ENCODE results near the gene IGFBP6.
"Not testable (repeated sequence)": the region's sequence is repeated elsewhere in the genome, so short reads cannot be mapped to it uniquely, and the experiment has no call there.

IGFBP6 gene

GRCh38 chr12:53091756-53092155 is 5.7 kb upstream of the IGFBP6 start:
- no peak overlapping the region for H3K27ac Mint-ChIP-seq
- ATAC-seq (replicated peaks) = no peak
- no peaks in the 10 kb centered on the region for H3K9me3 Mint-ChIP-seq
- no peak overlapping the region for H3K4me3 Mint-ChIP-seq
- no peak for DNase-seq
- peaks cover 0 to 3% of the 10 kb centered on the region in 2 donors for H3K4me1 Mint-ChIP-seq (ENCODE audit: low read depth in 2 of 2)
- H3K27me3 Mint-ChIP-seq = peaks cover 5 to 20% of the 10 kb centered on the region in 2 donors
- H3K36me3 Mint-ChIP-seq (ENCODE audit: insufficient read depth) = no peaks in the 10 kb centered on the region

DNA sequence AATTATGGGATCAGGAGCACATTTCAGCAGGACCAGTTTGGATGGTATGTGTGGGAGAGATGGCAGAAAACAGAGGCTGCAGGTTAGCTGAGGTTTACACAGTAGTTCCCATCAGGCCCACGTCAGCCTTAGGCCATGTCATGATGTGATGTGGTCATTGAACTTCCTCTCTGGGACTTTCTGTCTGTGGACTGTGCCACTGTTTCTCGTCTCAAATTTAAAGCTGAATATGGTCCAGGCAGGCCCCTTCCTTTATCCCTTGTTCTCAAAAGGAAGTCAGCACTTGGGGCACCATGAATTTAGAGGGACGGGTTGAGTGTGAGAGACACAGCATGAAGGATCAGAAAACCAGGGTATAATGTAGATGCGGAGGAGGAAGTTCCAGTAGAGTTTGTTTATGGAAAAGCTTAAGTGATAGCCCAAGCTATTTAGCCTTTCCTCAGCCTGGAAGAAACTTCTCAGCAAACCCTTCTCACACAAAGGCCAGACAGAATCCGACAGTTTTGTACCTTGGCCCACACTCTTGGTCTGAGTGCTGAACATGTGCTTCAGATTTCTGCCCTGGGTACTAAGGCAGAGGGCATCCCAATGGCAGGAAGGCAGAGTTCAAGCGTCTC is 3.6 kb upstream of the IGFBP6 start:
- ATAC-seq (replicated peaks) (no peak), DNase-seq (no peak)
- Mint-ChIP-seq H3K4me1 (ENCODE audit: low read depth in 2 of 2) (peaks cover 16% of the 10 kb centered on the region in 2 donors), H3K9me3 (no peaks in the 10 kb centered on the region), H3K27me3 (peaks cover 0 to 7% of the 10 kb centered on the region in 2 donors), H3K4me3 (no peak overlapping the region), H3K36me3 (ENCODE audit: insufficient read depth) (no peaks in the 10 kb centered on the region), H3K27ac (peak overlapping the region in 1 of 2 donors; percentile 67)

- ATAC-seq (replicated peaks) (no peak), DNase-seq (no peak)
- H3K36me3 Mint-ChIP-seq (ENCODE audit: insufficient read depth) = no peaks in the 10 kb centered on the region
- peaks cover 0 to 7% of the 10 kb centered on the region in 2 donors for H3K27me3 Mint-ChIP-seq
- peaks cover 21% of the 10 kb centered on the region in 2 donors for H3K4me1 Mint-ChIP-seq (ENCODE audit: low read depth in 2 of 2)
- H3K4me3 Mint-ChIP-seq = no peak overlapping the region
- peak overlapping the region in 1 of 2 donors; percentile 67 for H3K27ac Mint-ChIP-seq
- no peaks in the 10 kb centered on the region for H3K9me3 Mint-ChIP-seq
Observed at GRCh38 chr12:53094394-53094787, 3.1 kb upstream of the IGFBP6 start.

- H3K36me3 Mint-ChIP-seq (ENCODE audit: insufficient read depth); H3K4me3 Mint-ChIP-seq; DNase-seq; ATAC-seq (replicated peaks); H3K27me3 Mint-ChIP-seq; H3K9me3 Mint-ChIP-seq; H3K27ac Mint-ChIP-seq: not testable (repeated sequence)
- peaks cover 22% of the 10 kb centered on the region in 2 donors for H3K4me1 Mint-ChIP-seq (ENCODE audit: low read depth in 2 of 2)
Observed at GRCh38 chr12:53094796-53095595, 2.5 kb upstream of the IGFBP6 start.

GRCh38 chr12:53095596-53095895 is 1.9 kb upstream of the IGFBP6 start:
- not testable (repeated sequence) for DNase-seq; ATAC-seq (replicated peaks); H3K36me3 Mint-ChIP-seq (ENCODE audit: insufficient read depth); H3K9me3 Mint-ChIP-seq; H3K4me3 Mint-ChIP-seq; H3K27ac Mint-ChIP-seq; H3K27me3 Mint-ChIP-seq
- H3K4me1 Mint-ChIP-seq (ENCODE audit: low read depth in 2 of 2) = peaks cover 22 to 25% of the 10 kb centered on the region in 2 donors

- no peaks in the 10 kb centered on the region for H3K36me3 Mint-ChIP-seq (ENCODE audit: insufficient read depth)
- peaks cover 23 to 25% of the 10 kb centered on the region in 2 donors for H3K4me1 Mint-ChIP-seq (ENCODE audit: low read depth in 2 of 2)
- ATAC-seq (replicated peaks) = no peak
- peak overlapping the region; percentile 76 to 82 for H3K4me3 Mint-ChIP-seq
- peaks cover 0 to 7% of the 10 kb centered on the region in 2 donors for H3K27me3 Mint-ChIP-seq
- H3K9me3 Mint-ChIP-seq = no peaks in the 10 kb centered on the region
- no peak for DNase-seq
- H3K27ac Mint-ChIP-seq = no peak overlapping the region
Observed at GRCh38 chr12:53096089-53096741, 1.3 kb upstream of the IGFBP6 start.

- peaks cover 0 to 7% of the 10 kb centered on the region in 2 donors for H3K27me3 Mint-ChIP-seq
- no peak for ATAC-seq (replicated peaks)
- no peak for DNase-seq
- H3K4me3 Mint-ChIP-seq = peak overlapping the region; percentile 76 to 82
- H3K9me3 Mint-ChIP-seq = no peaks in the 10 kb centered on the region
- H3K36me3 Mint-ChIP-seq (ENCODE audit: insufficient read depth) = no peaks in the 10 kb centered on the region
- H3K27ac Mint-ChIP-seq = peak overlapping the region; percentile 56 to 76
- peaks cover 25% of the 10 kb centered on the region in 2 donors for H3K4me1 Mint-ChIP-seq (ENCODE audit: low read depth in 2 of 2)
Observed at GRCh38 chr12:53096759-53097158, 708 bp upstream of the IGFBP6 start.

DNA sequence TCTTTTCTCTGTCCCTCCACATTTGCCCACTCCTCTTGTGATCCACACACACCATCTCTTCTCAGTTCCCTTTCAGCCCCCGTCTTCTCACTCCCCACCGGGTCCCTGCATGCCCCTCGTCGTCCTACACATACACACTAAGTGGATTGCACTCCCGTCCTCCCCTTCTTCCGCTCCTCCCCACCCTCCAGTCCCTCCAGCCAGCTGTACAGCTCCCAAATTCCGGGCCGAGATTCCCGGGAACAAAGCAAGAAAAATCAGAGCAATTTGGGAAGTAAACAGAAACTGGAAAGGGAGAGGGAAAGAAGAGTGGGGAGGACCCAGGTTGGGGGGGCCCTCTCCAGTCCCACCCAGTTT is 282 bp upstream of the IGFBP6 start:
- Mint-ChIP-seq H3K36me3 (ENCODE audit: insufficient read depth) (no peaks in the 10 kb centered on the region), H3K9me3 (no peaks in the 10 kb centered on the region), H3K27me3 (peaks cover 0 to 7% of the 10 kb centered on the region in 2 donors), H3K27ac (peak overlapping the region; percentile 56 to 76), H3K4me3 (peak overlapping the region; percentile 76 to 82), H3K4me1 (ENCODE audit: low read depth in 2 of 2) (peaks cover 27 to 28% of the 10 kb centered on the region in 2 donors)
- DNase-seq (no peak), ATAC-seq (replicated peaks) (no peak)

DNA sequence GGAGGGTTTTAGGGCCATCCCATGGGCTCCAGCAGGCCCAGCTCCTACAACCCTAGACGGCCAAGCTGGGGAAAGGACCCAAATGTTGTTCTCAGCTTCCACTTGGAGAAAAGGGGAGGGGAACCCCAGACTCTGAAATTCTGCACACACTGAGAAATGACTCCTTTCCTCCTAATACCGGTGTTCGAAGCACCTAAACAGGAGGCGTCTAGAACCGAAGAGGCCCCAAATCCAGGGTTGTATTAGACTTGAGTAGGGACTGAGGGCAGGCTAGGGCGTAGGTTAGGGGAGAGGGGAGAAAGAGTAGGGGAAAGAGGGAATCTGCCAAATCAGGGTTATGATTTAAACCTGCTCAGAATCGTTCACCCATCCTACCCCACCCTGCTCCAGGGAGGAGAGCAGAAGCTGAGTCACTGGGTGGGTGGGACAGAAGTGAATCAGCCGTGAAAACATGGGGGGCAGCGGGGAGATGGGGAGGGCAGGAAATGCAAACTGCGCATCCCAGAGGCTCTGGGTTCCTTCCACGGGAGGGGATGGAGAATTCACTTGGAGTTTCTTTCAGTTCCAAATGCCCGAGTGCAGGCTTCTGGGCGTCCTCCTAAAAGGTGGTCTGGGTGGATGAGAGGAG is 1.0 kb downstream of the IGFBP6 start:
- no peak for ATAC-seq (replicated peaks)
- H3K27me3 Mint-ChIP-seq = no peaks in the 10 kb centered on the region
- no peaks in the 10 kb centered on the region for H3K9me3 Mint-ChIP-seq
- peak overlapping the region; percentile 76 to 82 for H3K4me3 Mint-ChIP-seq
- H3K36me3 Mint-ChIP-seq (ENCODE audit: insufficient read depth) = no peaks in the 10 kb centered on the region
- H3K27ac Mint-ChIP-seq = peak overlapping the region; percentile 72 to 88
- DNase-seq = no peak
- peaks cover 39 to 40% of the 10 kb centered on the region in 2 donors for H3K4me1 Mint-ChIP-seq (ENCODE audit: low read depth in 2 of 2)

DNA sequence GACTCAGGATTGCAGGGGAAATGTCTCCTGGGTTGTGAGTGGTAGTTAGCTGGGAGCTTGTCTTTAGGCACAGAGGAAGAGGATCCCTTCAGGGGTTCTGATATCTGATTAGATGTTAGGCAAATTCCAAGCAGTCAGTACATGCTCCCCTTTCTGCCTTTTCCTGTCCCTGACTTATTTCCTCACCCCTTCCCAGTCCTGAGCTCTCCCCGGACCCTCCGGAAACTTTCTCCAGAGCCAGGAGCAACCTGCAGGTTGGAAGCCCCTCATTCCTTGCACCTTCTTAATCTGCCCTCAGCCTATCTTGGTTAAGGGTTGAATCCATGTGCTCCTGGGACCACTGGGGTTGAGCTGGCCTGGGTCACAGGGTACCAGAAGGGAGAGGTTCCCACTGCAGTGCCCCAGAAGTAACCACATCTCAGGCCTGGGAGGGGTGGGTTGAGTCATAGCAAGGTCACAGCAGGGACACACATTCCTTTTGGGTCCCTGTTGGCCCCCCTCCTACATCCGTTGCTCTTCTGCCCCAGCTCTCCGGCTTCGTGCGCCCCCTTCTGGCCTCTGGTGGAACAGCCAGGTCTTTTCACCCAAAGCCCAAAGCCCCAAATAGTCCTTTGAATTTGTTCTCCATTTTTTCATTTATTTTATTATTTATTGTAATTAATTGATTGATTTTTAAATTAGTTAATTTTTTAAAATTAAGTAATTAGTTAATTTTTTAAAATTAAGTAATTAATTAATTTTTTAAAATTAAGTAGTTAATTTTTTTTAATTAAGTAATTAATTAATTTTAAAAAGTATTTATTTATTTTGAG is 1.8 kb downstream of the IGFBP6 start:
- Mint-ChIP-seq H3K4me1 (ENCODE audit: low read depth in 2 of 2) (peaks cover 45 to 46% of the 10 kb centered on the region in 2 donors), H3K27me3 (no peaks in the 10 kb centered on the region), H3K9me3 (no peaks in the 10 kb centered on the region), H3K36me3 (ENCODE audit: insufficient read depth) (peaks cover 3% of the 10 kb centered on the region), H3K27ac (peak overlapping the region; percentile 72 to 88), H3K4me3 (peak overlapping the region; percentile 76 to 82)
- peak; percentile 58 for ATAC-seq (replicated peaks)
- DNase-seq = peak; percentile 89 to 90 (median 90)

- Mint-ChIP-seq H3K27me3 (no peaks in the 10 kb centered on the region), H3K4me3 (no peak overlapping the region), H3K9me3 (no peaks in the 10 kb centered on the region), H3K4me1 (ENCODE audit: low read depth in 2 of 2) (peaks cover 50 to 51% of the 10 kb centered on the region in 2 donors), H3K36me3 (ENCODE audit: insufficient read depth) (peaks cover 3% of the 10 kb centered on the region), H3K27ac (no peak overlapping the region)
- ATAC-seq (replicated peaks) (no peak), DNase-seq (no peak)
Observed at GRCh38 chr12:53100466-53101151, 3.1 kb downstream of the IGFBP6 start.

GRCh38 chr12:53101266-53101665 is 3.8 kb downstream of the IGFBP6 start:
- H3K36me3 Mint-ChIP-seq (ENCODE audit: insufficient read depth) = peaks cover 3% of the 10 kb centered on the region
- H3K27me3 Mint-ChIP-seq = no peaks in the 10 kb centered on the region
- H3K27ac Mint-ChIP-seq = peak overlapping the region in 1 of 2 donors; percentile 32
- no peak for ATAC-seq (replicated peaks)
- H3K4me1 Mint-ChIP-seq (ENCODE audit: low read depth in 2 of 2) = peaks cover 50 to 54% of the 10 kb centered on the region in 2 donors
- H3K4me3 Mint-ChIP-seq = peak overlapping the region in 1 of 2 donors; percentile 40
- no peaks in the 10 kb centered on the region for H3K9me3 Mint-ChIP-seq
- DNase-seq = no peak
